Uterus (tissue), 2 donors: Measurements from ENCODE around the gene KCNH1.

Experiments
- CTCF ChIP-seq, 4 experiments: fragments of 200-600 bp in 2 of 4; fragments of 450-650 bp in 2 of 4; sonication (generic) in 2 of 4; IDR thresholded peaks; one replicate each; pipeline ENCODE4 v1.5.1; 2016 to 2019; ENCODE audit warnings: antibody characterized with exemption in 4 of 4, mild to moderate bottlenecking in 2 of 4, moderate library complexity in 1 of 4
- POLR2A ChIP-seq, 2 donors: fragments of 450-650 bp; IDR thresholded peaks; one replicate each; pipeline ENCODE4 v1.6.1; 2016; ENCODE audit warnings: antibody characterized with exemption in 2 of 2, mild to moderate bottlenecking in 1 of 2, moderate library complexity in 1 of 2

- no peak for TF ChIP-seq POLR2A (IDR thresholded peaks at IDR 0.05)
- no peak for TF ChIP-seq CTCF (IDR thresholded peaks at IDR 0.05)
Measured at GRCh38 chr1:210980082-210980481, 153.9 kb downstream of the KCNH1 start.
